WERI-Rb-1 (cell line): Measurements from ENCODE around the gene AMH.

Source experiments
- DNase-seq: peaks from one replicate; pipeline ENCODE4 v3.0.0-alpha.2; 2020
- H3K27ac ChIP-seq: fragments of 250-450 bp; sonication (Bioruptor Pico); 2 replicates; pipeline ENCODE4 v1.5.1; 2020; ENCODE audit warnings: mild to moderate bottlenecking, moderate library complexity
- H3K27me3 ChIP-seq: fragments of 250-450 bp; sonication (Bioruptor Pico); 2 replicates; pipeline ENCODE4 v1.5.1; 2021; ENCODE audit warnings: mild to moderate bottlenecking, low read depth, moderate library complexity; ENCODE audit not compliant: insufficient read depth, severe bottlenecking
- H3K36me3 ChIP-seq: fragments of 250-450 bp; sonication (Bioruptor Pico); 2 replicates; pipeline ENCODE4 v1.5.1; 2020; ENCODE audit warnings: mild to moderate bottlenecking, moderate library complexity
- H3K4me3 ChIP-seq: 2 replicates; pipeline ENCODE4 v1.5.1; 2011; ENCODE audit warnings: low read depth, mild to moderate bottlenecking, control low read depth, low read length
- H3K9me3 ChIP-seq: fragments of 250-450 bp; sonication (Bioruptor Pico); 2 replicates; pipeline ENCODE4 v1.5.1; 2021; ENCODE audit warnings: mild to moderate bottlenecking, moderate library complexity; ENCODE audit not compliant: severe bottlenecking
- TF ChIP-seq, protein P1 (sequence below): IDR thresholded peaks from 2 replicates; pipeline ENCODE4 v1.5.1; 2011; ENCODE audit warnings: low read depth, mild to moderate bottlenecking, control low read depth, inconsistent platforms, low read length

AMH gene

DNA sequence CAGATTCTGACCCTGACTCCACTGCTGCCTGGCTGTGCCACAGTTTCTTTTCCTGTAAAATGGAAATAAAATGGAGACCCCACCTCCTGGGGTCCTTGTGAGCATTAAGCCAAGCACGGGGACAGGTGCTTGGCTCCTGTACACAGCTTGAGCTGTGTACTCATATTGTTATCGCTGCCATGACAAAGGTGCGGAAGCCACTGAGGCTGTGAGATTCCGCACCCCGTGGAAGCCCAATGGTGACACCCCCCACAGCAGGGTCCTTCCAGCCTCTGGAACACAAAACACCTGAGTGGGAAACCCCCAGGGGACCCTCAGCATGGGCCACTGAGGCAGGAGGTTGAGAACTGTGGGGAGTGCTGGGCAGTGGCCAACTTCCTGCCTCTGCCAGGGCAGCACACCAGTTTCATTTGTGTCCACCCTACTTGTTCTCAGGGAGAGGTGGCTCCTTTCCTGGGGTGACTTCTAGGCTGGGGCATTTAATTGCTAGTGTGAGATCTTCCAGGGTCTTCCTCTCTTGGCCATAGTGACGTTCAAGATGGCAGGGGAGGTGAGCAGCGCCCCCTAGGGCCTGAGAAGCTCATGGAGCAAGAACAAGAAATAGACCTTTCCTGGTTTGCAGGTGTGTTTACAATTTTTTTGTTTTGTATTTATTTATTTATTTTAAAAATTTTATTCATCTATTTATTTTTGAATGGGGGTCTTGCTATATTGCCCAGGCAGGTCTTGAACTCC lies 12.5 kb downstream of the AMH start:
- Histone ChIP-seq H3K27ac (no peak overlapping the region), H3K9me3 (no peaks in the 10 kb centered on the region), H3K4me3 (no peak overlapping the region), H3K36me3 (no peaks in the 10 kb centered on the region), H3K27me3 (no peaks in the 10 kb centered on the region)
- TF ChIP-seq, protein P1, sequence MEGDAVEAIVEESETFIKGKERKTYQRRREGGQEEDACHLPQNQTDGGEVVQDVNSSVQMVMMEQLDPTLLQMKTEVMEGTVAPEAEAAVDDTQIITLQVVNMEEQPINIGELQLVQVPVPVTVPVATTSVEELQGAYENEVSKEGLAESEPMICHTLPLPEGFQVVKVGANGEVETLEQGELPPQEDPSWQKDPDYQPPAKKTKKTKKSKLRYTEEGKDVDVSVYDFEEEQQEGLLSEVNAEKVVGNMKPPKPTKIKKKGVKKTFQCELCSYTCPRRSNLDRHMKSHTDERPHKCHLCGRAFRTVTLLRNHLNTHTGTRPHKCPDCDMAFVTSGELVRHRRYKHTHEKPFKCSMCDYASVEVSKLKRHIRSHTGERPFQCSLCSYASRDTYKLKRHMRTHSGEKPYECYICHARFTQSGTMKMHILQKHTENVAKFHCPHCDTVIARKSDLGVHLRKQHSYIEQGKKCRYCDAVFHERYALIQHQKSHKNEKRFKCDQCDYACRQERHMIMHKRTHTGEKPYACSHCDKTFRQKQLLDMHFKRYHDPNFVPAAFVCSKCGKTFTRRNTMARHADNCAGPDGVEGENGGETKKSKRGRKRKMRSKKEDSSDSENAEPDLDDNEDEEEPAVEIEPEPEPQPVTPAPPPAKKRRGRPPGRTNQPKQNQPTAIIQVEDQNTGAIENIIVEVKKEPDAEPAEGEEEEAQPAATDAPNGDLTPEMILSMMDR: peak; percentile 67
- no peak for DNase-seq

GRCh38 chr19:2266183-2266993 lies 17.3 kb downstream of the AMH start:
- DNase-seq: no peak
- H3K27me3 ChIP-seq: no peaks in the 10 kb centered on the region
- H3K4me3 ChIP-seq: no peak overlapping the region
- TF ChIP-seq, protein P1: no peak
- no peaks in the 10 kb centered on the region for H3K9me3 ChIP-seq
- no peak overlapping the region for H3K27ac ChIP-seq
- peaks cover 16% of the 10 kb centered on the region for H3K36me3 ChIP-seq

- H3K27me3 ChIP-seq: no peaks in the 10 kb centered on the region
- DNase-seq: no peak
- H3K9me3 ChIP-seq: no peaks in the 10 kb centered on the region
- peak overlapping the region; percentile 73 for H3K4me3 ChIP-seq
- peak overlapping the region; percentile 72; the same call in 1 of the 2 replicates for H3K27ac ChIP-seq
- TF ChIP-seq, protein P1: no peak
- peaks cover 37% of the 10 kb centered on the region for H3K36me3 ChIP-seq
These were observed 19.3 kb downstream of the AMH start for GRCh38 chr19:2268480-2268830.

DNA sequence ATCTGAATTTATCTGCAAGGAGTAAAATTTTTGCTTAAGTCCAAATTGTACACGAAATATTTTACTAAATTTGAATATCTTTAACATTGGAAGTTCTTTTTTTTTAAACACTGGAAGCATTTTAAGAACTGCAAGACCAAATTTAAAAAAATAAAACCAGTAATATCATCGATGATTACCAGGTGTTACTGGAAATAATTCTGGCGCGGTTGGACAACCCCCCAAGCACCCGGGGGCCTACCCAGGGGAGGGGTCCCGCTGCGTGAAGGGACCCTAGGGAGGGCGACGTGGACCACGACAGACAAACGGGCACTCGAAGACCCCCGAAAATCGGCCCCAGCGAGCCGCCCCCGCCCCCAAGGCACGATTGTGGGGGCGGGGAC lies 19.7 kb downstream of the AMH start:
- peaks cover 37% of the 10 kb centered on the region for H3K36me3 ChIP-seq
- no peak for DNase-seq
- H3K9me3 ChIP-seq: no peaks in the 10 kb centered on the region
- no peaks in the 10 kb centered on the region for H3K27me3 ChIP-seq
- TF ChIP-seq, protein P1: no peak
- peak overlapping the region; percentile 73 for H3K4me3 ChIP-seq
- peak overlapping the region; percentile 72 for H3K27ac ChIP-seq

DNA sequence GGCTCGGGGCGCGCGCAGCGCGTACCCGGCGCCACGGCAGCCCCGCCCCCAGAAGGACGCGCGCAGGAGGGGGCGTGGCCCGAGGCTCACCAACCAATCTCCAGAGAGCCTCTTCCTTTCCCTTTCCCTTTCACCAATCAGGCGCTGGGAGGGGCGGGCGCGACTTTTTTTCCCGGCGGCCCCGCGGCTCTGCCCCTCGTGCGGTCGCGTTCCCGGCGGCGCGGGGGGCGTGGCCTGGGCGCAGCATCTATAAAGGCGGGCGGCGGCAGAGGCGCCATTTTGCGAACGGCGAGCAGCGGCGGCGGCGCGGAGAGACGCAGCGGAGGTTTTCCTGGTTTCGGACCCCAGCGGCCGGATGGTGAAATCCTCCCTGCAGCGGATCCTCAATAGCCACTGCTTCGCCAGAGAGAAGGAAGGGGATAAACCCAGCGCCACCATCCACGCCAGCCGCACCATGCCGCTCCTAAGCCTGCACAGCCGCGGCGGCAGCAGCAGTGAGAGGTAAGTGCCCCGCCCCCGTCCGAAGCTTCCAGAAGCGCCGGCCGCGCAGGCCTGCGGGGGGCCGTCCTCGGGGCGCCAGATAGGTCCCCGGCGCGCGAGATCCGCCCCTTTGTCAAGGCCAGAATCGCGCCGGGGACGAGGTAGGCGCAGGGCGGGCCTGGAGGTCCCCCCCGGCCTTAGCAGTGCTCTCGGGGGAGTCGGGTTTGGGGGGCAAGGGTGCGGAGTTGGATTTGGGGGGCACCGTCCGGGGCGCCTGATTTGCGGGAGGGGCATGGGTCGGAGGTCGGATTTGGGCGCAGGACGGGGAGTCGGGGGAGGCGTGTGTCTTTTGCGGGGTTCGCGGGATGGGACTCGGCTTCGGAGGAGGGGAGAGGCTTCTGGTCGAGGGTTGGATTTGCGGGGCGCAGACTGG lies 20.4 kb downstream of the AMH start:
- Histone ChIP-seq H3K36me3 (peaks cover 37% of the 10 kb centered on the region), H3K4me3 (peak overlapping the region; percentile 84), H3K27ac (peak overlapping the region; percentile 88), H3K9me3 (no peaks in the 10 kb centered on the region), H3K27me3 (no peaks in the 10 kb centered on the region)
- TF ChIP-seq, protein P1: 0 out of 2 replicates have a peak, but pooled peaks have one; percentile 12
- DNase-seq: peak; percentile 98
